Astrocyte of the spinal cord (primary cell): Measurements from ENCODE around the gene STXBP2.

Source experiments
- DNase-seq: peaks from one replicate; pipeline ENCODE4 v3.0.0; 2011; ENCODE audit warnings: low read depth, low spot score
- H3K4me3 ChIP-seq: 2 replicates; pipeline ENCODE4 v1.5.1; 2011; ENCODE audit warnings: low read depth, mild to moderate bottlenecking, low read length, moderate library complexity
- in situ Hi-C: cut with HindIII; loops from 2 replicates; pipeline ENCODE4 v1.10.0; 2017; ENCODE audit warnings: low sequenced_read_pairs
- TF ChIP-seq, protein P1 (sequence below): IDR thresholded peaks from 2 replicates; pipeline ENCODE4 v1.5.1; 2012; ENCODE audit warnings: low read depth, mild to moderate bottlenecking, low read length, inconsistent platforms

Gene STXBP2

DNA sequence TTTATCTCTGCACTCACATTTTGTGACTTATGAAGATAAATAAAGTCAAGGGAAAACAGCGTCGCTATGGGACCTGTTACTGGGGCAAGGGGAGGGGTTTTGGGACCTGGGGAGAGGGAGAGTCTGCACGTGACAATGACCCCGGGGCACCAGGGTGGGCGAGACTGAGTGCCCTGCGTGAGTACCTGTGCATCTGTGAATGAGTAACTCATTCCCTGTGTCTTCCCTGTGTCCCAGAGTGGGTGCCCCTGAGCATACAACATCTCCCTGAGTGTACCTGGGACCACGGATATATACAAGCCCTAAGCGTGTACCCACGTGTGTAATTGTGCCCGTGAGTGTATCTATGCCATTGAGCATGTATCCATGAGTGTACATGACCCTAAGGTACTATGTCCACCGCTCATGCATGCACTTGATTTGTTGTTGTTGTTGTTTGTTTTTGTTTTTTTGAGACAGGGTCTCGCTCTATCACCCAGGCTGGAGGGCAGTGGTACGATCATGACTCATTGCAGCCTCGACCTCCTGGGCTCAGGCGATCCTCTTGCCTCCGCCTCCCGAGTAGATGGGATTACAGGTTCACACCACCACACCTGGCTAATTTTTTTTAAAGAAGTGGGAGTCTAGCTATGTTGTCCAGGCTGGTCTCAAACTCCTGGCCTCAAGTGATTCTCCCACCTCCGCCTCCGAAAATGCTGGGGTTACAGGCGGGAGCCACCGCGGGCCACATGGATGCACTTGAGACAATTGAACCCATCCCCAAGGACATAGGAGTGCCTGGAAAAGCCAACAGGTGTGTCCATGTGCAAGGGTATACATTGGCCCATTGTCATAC is 43.1 kb downstream of the STXBP2 start:
- H3K4me3 ChIP-seq = peak overlapping the region; percentile 24
- TF ChIP-seq, protein P1, sequence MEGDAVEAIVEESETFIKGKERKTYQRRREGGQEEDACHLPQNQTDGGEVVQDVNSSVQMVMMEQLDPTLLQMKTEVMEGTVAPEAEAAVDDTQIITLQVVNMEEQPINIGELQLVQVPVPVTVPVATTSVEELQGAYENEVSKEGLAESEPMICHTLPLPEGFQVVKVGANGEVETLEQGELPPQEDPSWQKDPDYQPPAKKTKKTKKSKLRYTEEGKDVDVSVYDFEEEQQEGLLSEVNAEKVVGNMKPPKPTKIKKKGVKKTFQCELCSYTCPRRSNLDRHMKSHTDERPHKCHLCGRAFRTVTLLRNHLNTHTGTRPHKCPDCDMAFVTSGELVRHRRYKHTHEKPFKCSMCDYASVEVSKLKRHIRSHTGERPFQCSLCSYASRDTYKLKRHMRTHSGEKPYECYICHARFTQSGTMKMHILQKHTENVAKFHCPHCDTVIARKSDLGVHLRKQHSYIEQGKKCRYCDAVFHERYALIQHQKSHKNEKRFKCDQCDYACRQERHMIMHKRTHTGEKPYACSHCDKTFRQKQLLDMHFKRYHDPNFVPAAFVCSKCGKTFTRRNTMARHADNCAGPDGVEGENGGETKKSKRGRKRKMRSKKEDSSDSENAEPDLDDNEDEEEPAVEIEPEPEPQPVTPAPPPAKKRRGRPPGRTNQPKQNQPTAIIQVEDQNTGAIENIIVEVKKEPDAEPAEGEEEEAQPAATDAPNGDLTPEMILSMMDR = no peak
- no peak for DNase-seq
- in situ Hi-C loops = no loop called here

DNA sequence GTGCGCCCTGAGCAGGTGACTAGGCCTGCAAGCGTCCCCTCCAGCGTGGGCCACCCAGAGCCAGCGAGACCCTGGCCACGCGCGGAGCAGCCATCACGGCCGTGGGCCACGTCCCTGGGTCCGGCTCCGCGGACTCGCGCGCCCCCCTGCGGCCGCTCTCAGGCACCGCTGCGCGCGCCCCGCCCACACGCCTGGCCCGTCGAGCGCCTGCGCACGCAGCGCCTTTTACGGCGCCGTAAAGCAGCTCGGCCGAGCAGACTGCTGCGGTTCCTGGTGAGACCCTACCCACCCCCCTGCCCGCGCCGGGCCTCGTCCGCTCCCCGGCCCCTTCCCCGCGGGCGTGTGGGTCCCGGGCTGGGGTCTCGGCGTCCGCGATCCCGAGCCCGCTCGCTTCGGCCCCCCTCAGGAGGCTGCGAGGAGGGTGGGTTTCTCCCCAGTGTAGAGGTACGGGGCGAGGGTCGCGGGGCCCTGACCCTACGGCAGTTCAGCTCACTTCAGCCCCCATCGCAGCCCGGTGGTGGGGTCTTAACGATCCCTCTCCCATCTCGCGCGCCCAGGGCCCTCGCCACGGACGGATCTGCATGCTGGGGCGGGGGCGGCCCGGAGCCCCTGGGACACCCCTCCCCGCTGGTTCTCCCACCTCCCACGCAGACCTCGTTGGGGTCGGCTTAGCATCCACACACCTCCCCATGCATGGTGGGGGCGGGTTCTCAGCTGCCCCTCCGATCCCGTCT is 43.9 kb downstream of the STXBP2 start, which contains the start of gene TRAPPC5:
TRAPPC5 (plus strand) TSS at position 228 of the 734 bp plus-strand sequence. CDS start 1,421 bp downstream, outside the sequence.
- TF ChIP-seq, protein P1 = peak; percentile 68
- peak; percentile 74 for DNase-seq
- in situ Hi-C loops = no loop called here
- H3K4me3 ChIP-seq = peak within 1 kb of the TSS; percentile 98

DNA sequence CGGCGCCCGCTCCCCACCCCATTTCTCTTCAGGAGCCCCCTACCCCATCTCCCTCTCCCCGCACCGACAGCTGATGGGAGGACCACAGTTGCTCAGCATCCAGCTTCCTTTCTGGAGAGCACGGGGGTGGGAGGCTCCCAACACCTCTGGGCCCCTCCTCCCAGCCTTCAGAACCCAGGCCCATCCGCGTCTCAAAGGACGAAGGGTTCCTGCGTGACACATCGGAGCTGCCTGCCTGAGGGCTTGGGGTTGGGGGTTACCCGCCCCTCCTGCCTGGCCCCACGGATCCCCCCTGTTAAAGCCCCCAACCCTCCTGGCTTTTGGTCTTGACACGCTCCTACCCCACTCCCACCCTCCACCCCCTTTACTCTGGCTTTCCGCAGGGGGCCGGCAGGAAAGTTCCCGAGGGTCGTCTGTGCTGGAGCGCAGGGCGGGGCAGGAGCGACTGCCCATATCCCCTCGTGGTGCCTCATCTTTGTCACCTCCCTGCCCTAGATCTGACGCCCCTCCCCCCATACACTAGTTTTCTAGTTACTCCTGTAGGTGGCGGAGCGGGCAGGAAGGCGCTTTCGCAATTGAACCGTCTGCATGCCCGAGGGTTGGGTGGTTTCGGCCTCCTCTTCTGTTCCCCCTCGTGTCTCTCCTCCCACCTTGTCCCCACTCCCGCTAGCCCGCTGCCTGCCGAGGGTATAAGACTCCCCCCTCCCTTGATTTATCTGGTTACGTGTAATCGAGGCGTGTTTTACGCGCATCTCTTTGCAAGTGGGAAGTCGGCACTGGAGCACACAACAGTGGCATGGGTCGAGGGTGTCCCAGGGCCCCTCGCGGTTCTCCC is 44.6 kb downstream of the STXBP2 start:
- in situ Hi-C loops = no loop called here
- peak overlapping the region; percentile 98 for H3K4me3 ChIP-seq
- peak; percentile 68 for DNase-seq
- TF ChIP-seq, protein P1 = peak; percentile 68

DNA sequence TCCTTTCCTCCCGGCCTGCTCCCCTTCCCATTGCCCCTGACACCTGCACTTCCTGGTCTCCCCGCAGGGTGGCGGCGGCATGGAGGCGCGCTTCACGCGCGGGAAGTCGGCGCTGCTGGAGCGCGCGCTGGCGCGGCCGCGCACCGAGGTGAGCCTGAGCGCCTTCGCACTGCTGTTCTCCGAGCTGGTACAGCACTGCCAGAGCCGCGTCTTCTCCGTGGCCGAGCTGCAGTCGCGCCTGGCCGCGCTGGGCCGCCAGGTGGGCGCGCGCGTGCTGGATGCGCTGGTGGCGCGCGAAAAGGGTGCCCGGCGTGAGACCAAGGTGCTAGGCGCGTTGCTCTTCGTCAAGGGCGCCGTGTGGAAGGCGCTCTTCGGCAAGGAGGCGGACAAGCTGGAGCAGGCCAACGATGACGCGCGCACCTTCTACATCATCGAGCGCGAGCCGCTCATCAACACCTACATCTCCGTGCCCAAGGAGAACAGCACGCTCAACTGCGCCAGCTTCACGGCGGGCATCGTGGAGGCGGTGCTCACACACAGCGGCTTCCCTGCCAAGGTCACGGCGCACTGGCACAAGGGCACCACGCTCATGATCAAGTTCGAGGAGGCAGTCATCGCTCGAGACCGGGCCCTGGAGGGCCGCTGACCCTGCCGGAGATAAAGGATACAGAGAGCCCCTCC is 45.4 kb downstream of the STXBP2 start:
- H3K4me3 ChIP-seq = peak overlapping the region; percentile 98
- DNase-seq = no peak
- TF ChIP-seq, protein P1 = peak; percentile 26
- in situ Hi-C loops = no loop called here

DNA sequence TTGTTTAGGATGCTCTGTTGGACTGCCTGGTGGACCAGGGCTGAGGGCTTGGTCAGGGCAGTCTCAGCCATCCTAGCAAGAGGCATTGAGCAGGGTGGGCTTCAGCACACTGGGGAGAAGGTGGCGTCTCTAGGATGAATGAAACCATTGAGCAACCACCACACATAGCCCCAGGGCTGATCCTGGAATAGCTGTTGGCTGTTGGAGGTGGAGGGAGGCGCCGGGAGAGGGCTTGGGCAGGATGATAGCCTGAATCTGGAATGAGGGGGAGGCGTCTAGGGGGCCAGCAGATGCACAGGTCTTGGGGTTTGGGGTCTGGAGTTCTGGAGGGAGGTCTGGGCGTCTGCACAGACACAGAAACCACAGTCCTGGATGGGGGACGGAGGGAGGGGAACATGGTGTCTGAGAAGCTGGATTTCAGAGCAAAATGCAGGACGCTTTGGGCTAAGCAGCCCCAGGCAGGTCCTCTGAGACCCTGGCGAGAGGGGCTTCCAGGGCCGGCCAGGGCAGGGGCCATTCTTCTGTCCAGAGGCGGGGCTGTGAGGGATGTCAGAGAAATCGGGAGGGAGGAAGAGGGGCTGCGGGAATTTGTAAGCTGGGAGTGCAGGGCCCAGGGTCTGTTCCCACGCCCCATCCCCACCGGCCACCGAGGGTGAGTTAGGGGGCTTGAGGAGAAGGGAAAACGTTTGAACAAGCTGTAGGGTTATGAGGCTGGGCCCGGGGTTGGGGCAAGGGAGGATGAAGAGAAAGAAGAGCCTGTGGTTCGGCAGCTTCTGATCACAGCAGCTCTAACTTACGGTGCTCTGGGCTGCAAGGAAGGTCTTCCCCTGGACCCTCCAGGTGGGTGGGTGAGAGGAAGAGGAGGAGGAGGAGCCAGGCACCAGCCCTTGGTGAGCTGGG is 48.9 kb downstream of the STXBP2 start:
- DNase-seq = no peak
- in situ Hi-C loops = no loop called here
- no peak overlapping the region for H3K4me3 ChIP-seq
- TF ChIP-seq, protein P1 = no peak
